ENCODE data around the gene TOMM22.

TOMM22 gene

DNA sequence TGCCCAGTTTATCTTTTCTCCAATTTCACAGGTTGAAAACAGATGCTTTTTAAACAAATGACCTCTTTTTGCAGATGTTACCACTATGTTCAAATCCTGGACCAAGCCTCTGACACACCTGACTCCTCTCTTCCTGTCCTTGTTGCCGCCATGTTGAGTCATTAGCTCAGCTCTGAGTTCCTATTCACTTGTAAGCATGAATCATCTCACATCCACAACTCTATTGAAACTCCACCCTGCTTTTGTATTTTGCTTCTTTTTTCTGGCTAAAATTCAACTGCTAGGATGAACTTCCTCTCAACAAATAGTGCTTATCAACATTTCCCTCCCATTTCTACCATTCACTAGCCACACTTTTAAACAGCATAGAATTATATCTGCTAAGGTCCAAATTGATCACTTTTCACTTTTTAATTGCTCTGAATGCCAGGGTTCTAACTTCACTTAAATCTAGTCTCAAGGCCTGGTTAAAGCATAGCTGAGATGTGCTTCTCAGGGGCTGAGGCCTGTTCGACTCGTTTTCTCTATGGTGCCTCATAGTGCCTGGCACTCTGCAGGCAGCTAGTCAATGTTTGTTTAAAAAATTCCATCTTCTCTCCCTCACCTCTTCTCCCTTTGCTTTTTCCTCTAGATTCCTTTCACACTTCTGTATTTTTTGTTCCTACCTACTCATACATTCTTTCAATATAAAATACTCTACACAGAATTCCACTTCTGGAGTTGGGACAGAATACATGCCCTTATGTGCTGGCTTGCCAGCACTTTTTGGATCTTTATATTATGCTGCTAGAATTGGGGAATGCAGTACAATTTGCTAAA, 15.1 kb downstream of the TOMM22 start:
- DNase-seq = peak; percentile 32 to 77

DNA sequence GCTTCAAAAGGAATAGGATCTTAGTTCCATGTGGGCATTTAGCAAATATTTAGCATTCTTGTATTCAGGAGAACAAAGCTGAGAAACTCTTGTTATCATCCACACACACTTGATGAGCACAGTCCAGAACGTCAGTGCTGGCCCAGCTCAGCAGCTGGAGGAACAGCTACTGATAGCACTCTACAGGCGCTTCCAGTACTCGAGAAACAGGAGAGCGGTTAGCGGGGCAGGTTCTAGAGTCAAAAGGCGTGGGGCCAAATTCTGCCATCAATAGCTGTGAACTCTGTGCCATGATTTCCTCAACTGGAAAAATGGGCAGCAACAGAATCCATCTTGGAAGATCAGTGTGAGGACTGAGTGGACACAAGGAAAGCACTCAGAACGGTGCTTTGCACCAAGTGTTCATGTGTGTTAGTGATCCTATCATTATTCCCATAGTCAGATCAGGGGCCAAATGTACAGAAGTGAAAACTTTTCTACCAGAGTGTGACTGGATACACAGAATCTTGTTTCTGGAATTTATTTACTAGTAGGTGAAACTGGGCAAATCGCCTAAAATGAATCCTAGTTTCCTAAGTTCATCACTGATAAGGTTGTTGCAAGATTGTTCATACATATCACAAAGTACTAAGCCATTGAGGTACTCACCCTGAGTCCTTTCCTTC, 15.8 kb downstream of the TOMM22 start:
- DNase-seq = no peak

DNA sequence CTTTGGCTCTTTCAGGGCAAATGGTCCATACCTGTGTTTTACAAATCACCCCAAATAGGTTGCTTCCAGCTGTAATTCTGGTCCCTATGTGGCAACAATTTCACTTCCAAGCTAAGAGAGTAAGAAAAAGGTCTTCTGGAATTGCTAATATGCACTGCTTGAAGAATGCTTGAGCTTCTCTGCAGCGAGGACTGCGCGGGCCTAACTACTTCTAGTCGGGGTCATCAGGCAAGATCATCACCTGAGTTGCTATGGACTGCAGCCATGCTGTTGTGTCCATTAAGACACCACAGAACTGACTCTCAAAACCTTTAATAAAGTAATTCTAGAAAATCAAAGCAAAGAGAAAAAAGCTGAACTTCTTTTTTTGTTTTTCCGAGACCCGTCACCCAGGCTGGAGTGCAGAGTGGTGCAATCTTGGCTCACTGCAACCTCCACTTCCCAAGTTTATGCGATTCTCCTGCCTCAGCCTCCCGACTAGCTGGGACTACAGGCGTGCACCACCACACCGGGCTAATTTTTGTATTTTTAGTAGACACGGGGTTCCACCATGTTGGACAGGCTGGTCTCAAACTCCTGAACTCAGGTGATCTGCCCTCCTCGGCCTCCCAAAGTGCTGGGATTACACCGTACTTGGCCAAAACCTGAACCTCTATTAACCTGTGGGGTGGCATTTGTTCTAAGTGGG, 16.8 kb downstream of the TOMM22 start:
- DNase-seq = no peak

DNA sequence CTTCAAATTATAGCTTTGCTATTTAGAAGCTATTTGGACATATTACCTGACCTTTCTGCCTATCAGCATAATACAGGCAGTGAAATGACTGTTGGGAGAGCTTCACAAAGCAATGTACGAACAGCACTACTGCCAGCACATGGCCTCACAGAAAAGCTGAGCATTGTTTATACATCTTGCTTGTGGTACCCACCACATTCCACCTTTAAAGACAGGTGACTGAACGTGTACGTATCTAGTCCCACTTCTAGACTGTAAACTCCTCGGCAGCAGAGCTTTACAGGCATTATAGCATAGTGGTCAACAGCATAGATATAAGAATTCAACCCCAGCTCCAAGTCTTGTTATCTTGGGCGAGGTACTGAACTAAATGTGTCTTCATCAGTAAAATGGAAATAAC, 17.4 kb downstream of the TOMM22 start:
- DNase-seq = no peak

DNA sequence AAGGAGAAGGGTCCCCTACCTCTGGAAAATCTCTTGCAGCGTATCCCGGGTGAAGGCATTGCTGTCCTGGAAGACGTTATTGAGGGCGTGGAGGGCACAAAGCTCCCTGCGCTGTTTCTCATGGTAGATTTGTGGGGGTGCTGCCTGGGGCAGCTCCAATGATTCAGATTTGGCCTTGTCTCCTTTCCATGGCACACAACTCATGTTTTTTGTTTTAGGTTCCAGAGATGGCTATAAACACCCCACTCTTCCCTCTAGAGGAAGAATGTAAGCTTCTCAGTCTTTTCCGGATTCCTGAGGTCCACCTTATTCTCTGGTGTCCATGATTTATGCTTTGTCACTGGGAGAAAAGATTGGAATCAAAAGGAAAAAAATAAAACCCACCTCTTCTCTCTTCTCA, 18.0 kb downstream of the TOMM22 start:
- peak in 1 of 2 experiments; percentile 19 for DNase-seq

DNA sequence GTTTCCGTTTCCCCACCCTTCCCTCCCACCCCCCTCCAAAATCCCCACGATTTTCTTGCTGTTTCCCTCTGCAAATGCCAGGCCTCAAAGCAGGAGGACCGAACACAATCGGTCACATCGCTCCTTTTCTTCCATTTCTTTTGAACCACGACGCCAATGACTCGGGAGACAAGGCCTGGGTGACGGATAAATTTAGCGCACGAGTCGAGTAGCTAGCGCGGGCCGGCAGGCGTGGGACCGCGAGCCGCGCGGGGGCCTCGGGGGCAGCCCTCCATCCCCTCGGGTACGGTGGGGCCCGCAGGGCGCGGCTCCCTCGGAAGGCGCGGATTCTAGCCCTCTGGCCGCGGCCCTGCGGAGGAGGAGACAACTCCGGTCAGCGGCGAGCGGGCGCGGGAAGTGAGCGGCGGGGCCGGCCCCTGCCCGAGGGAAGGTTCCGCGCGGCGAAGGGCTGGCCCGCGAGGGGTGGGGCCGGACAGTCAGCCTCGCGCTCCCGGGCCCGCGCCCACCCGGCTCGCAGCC, 18.6 kb downstream of the TOMM22 start:
- DNase-seq = peak in 1 of 2 experiments; percentile 57

DNA sequence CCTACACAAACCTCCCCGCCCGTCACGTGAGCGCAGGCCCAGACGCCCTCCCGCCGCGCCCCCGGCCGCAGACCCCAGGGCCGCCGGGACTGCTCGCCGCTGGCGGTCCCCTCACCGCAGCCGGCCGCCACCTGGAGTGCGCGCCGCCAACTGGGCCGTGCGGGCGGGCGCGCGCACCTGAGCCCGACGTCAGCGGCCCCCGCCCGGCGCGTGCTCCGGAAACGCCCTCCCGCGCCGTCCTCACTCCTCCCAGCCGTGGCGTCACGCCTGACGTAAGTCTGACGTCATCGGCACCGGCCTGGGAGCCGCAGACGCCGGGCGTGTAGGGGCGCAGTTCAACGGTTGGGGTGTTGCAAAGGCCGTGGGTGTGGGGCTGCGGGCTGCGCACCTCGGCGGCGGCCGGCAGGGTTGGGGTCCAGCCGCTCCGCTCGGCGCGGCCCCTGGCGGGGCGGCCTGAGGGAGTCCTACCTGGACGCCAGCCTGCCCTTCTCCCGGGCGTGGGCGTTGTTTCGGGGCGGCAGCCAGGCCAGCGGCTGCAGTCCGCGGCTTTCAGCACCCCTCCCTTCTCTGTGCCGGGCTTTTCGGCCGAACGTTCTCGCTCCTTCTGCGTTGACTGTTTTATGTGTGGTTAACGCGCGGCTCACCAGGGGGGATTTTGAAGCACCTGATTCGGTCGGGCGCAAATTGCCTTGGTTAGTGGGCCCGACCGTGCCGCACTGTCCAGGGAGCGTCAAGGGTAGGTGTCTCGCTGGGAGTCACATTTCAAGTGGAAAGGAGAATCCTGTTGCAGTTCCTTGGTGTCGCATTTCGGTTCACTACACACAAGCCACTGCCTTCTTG, 19.3 kb downstream of the TOMM22 start, which contains the start of gene JOSD1:
Gene JOSD1 (minus strand): TSS at position 155 of the 840 bp plus-strand sequence. CDS start 956 bp downstream, outside the sequence.
- peak; percentile 33 to 67 for DNase-seq

DNA sequence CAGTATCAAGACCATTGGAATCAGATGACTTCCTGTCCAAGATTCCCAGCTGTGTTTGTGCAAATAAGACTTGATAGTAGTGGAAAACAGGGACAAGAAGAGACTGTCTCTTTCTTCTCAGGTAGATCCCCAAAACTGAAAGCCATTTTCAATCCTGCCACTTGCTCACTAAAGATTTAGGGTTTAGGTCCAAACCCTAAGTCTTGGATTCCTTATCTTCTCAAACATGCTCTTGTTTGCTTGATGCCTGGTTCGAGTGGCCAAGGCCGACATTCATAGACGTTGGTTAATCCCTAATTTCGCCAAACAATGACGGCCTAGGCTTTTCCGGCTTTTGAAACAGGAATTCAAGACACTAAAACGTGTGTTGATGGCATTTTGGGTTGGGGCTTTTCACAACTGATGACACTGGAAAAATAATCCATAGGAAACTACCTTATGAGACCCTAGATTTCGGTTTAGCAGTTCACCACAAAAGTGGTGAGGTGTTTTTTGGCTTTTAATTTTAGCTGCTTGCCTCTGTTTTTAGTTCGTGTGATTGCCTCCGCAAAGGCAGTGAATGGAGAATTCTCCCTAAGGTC, 23.0 kb downstream of the TOMM22 start:
- no peak for DNase-seq

DNA sequence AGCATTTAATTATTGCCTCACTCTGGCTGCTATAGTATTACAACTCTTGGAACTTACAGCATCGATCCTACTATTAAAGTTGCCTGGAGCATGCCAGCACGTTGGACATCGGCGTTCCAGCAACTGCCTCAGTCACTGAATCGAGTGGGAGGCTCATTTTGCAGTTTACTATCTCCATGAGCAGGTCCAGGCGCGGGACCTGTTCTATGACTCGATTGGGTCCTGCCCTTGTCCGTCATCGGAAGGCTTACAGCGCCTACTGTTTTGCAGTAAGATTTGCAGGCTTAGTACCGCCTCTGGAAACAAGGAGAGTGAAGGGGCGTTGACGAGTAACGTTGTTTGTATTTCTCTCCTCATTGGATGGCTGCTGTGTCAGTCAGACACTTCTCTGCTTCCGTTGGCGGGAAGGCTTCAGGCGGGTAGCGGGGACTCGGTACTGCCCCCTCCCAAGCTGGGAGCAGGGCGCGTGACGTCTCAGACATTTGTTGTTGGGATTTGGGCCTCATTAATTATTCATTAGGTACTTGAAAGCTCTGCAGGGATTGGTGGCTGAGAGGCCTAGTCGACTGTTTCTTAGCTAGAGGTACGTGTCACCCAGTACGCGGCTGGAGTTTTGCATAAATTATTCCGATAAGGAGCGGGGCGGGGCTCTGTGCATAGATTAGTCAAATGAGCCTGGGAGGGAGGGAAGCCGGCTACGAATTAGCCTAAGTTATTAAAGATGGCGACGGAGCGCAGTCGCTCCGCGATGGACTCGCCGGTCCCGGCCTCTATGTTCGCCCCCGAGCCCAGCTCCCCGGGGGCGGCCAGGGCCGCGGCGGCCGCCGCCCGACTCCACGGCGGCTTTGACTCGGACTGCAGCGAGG, 23.7 kb downstream of the TOMM22 start, which contains the start of gene GTPBP1:
Gene GTPBP1 (plus strand): TSS at position 710 of the 866 bp plus-strand sequence. CDS start 12 bp downstream, at position 722.
- DNase-seq = peak; percentile 96 to 99

DNA sequence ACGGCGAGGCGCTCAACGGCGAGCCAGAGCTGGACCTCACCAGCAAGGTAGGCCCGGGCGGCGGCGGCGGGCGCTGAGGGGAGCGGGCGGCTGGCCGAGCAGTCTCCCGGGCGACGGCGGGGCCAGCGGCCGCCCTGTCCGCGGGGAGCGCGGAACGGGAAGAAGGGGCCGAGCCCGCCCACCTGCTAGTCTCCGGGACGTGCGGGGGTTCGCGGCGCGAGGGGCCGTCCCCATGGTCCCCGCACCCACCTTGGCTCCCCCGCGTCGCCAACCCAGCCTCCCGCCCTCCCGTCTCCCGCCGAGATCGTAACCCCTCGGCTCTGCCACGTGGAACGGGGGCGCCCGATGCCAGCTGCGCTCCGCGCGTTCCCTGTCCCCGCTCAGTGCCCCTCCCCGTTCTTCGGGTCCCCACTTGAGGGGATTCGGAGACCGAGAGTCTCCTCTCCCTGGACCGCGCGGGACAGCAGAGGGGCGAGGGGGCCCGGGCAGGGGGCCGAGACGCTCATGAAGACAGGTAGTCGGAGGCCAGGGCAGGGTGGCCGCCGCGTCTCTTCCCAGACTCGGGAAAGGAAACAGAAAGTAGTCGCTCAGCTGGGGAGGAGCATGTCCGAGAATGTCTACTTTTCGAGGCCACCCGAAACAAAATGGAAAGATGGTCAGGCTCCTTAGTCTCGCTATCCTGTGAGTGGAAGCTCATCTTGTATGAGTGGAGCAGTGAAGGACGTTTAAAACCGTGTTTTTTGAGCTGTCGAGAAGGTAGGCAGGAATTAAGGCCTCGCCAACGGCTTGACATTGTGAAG, 24.5 kb downstream of the TOMM22 start:
- no peak for DNase-seq

DNA sequence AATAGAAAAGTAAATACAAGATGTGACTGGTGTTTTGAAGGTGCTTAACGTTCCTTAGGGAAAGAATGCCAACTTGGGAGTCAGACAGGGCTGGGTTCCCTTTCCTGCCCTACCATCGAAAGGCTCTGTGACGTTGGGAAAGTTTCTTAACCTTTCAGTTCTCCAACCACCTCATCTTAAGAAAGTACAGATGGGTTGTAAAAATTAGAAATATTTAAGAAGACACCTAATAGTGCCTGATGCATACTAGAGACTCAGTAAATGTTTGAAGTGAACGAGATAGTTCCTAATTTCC, 25.1 kb downstream of the TOMM22 start:
- DNase-seq = no peak

DNA sequence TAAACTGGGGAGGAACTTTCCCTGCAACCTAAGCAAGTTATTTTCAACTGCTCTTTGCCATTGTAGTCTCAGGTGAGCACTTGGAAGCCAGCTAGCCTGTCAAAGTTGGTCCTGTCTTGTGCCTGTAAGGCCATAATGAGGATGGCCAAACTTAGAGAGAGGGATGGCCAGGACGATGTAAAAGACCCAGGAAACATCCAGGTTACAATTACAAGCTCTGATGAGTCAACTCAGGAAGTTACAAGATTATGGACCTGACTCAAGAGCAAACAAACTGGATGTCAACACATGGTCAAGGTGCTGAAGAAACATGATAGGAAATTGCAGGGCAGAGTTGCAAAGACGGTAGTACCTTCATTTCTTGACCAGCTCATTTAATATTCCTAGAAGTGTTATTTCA, 25.6 kb downstream of the TOMM22 start:
- peak in 1 of 2 experiments; percentile 55 for DNase-seq

DNA sequence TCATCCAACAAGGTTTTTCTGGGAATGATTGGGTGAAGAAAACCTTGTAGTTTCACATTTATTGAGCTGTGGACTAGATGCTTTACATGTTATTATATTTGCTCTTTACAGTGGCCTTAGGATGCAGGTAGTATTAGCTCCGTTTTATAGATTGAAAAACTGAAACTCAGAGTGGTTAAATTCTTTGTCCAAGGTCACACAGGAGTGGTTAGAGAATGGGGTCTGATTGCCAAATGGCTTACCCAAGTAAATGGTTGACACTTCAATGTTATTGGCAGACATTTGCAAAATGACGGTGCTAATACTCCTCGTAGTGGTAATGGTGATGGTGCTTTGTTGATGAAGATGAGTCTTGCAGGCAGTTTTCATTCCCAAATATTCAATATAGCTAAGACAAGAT, 26.2 kb downstream of the TOMM22 start:
- DNase-seq = no peak

DNA sequence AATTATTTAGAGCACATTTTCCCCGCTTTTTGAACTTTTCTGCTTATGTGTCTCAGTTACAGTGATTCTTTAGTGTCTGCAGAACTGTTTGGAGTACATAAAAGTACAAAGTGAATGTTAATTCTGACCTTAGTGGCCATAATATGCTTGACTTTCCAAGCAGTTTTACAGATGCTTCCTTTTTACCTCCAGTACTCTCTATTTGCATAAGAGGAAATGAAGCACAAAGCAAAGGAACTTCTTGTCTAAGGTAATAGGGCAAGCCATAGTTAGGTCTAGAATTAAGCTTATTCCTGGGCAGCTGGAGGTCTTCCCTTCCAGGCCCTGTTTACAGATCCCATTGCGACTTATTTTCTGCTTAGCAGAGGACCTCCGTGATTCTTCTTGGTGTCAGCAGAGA, 27.5 kb downstream of the TOMM22 start:
- no peak for DNase-seq

DNA sequence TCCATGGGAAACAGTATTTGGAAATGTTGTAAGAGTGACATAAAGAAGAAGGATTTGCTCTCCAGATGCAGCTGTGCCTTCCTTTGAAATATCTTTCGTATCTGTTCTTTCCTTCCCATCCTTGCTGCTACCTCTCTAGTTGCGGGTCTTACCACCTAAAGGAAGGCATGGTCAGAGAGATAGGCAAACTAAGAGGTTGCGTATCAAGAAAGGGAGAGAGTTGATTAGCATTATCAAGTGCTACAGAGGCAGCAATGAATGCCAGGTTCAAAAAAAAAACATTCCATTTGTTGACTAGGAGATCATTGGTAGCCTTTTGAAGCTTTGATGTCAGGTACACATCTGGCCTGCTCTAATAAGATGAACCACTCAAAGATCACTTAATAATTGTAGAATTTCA, 28.6 kb downstream of the TOMM22 start:
- DNase-seq = no peak

DNA sequence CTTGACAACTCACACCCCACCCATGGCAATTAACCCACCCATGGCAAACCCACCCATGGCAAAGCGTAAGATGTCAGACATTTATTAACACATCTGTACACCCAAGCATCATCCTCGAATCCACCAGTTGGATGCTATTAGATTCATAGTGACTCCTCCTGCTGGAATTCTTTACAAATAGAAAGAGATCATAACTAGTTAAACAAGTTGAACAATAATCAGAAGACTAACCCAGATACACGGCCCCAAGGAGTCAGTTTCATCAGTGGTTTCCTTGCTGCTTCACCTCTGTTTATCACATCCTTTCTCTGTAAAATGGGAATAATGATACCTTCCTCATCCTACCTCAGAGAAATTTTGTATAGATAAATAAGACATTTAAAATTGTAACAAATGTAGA, 29.1 kb downstream of the TOMM22 start:
- DNase-seq = no peak

DNA sequence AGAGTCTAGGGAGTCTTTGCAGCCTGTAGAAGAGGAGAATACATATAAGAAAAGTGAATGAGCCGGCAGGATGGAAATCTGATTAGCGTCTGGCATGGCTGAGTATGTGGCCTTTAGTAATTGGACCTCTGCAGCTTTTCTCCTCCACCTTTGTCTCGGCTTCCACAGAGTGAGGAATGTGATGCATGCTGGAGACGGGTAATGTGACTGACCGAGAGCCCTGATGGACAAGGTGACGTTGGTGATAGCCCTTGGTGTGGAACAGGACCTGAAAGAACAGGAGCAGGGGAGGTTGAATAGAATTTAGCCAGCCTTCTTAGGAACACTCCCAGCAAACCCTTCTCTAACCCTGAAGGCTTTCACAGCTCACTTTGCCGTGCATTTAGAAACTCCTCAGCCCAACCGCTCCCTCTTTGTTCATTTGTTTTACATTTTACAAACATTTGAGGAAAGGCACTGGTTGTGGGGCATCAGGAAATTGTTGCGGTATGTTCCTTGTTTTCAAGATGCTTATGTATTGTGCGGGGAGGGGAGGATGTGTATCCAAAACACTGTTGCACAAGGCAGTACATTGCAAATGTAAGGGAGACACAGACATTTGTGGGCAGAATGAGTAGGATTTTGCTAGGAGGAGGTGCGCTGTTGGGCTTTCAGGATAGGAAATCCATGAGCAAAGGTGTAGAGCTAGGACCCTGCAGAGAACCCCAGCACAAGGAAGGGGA, 30.9 kb downstream of the TOMM22 start:
- no peak for DNase-seq

DNA sequence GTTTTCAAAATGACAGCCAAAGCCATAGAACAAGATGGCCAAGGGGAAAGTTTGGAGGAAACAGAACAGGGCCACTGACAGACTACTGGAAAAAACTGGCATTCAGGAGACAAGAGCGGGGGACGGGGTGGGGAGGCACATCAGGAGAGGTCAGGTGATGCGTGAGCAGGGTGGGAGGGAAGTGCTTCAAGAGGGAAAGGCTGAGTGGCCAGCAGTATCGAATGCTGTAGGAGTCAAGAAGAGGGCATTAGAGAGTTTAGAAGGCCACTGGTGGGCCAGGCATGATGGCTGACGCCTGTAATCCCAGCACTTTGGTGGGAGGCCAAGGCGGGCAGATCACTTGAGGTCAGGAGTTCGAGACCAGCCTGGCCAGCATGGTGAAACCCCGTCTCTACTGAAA, 32.2 kb downstream of the TOMM22 start:
- no peak for DNase-seq

DNA sequence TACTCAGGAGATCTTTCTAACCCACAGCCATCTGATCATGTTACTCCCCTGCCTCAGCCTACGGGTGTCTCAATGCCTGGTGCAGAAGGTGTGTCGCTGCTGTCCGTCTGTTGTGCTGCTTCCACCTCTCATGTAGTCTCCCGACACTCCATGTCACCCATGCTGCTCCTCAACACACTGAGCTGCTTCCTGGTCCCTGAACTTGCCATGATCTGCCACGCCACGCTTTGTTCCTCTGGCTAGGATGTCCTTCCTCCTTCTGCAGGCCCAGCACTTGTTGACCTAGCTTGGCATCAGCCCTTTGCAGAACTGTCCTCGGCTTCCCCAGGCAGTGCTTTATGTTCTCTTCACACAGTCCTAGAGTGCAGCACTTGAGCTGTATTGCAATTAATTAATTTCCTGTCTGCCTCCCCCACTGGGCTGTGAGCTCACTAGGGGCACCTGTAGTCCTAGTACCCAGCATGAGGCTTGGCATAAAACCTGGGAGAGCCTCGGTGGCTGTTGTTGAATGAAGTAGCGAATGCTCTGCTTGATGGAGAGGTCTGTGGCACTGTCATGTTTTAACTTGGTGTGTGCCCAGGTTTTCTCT, 33.5 kb downstream of the TOMM22 start:
- no peak for DNase-seq

Measured in SW 1271 (cell line).